GM10248 (cell line): ENCODE data around the gene FAM216B.

Experiments used
- CTCF ChIA-PET: fragments of 300-600 bp; sonication (Branson Sonifier 250); formaldehyde crosslinking; extraction: SDS; loops from one replicate; lab custom pipeline; 2021; ENCODE audit warnings: antibody characterized with exemption; lab: Yijun Ruan, JAX
- POLR2A ChIA-PET: fragments of 350-650 bp; sonication (Branson Sonifier 250); formaldehyde crosslinking; extraction: SDS; loops from one replicate; lab custom pipeline; 2020; ENCODE audit warnings: antibody characterized with exemption; lab: Yijun Ruan, JAX
- DNase-seq: peaks from one replicate; pipeline ENCODE4 v3.0.0; 2012; ENCODE audit errors: extremely low spot score
- TF ChIP-seq, protein P1 (sequence below): IDR thresholded peaks from 2 replicates; pipeline ENCODE4 v1.5.1; 2012; ENCODE audit warnings: mild to moderate bottlenecking, low read depth; ENCODE audit errors: extremely low read depth, missing control alignments, control extremely low read depth

FAM216B gene

DNA sequence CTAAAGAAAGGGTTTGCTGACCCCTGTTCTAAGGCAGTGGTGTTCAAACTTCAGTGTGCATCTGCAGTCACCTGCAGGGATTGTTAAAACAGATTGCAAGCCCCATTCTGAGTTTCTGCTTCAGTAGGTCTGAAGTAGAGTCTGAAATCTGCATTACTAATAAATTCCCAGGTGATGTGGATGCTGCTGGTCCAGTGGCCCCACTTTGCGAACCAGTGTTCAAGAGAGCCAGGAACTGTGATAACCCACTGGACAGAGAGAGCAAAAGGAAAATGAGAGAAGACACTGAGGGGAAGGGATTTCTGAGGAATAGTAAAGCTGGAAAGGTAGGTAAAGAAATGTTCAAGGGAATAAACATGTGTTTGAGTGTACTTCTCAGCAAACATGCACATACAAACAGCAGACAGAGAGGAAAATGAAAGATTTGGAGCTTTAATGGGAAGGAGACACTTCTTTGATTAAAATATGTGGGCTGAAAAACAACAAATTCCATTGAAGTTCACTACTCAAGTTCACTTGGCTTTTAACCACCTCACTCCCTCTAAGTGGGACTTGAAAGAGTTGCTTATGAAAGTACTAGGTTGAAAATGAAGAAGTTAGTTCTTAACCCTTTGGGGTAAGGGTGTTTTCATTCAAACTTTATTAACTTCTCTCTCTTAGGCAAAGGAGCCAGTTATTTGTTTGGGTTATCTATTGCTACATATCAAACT lies 26.4 kb upstream of the FAM216B start:
- DNase-seq: no peak
- CTCF ChIA-PET: interaction anchor here (1.0 kb wide), 2 partner anchors 10 to 50 kb away, joined by 3 read pairs; no protein-coding TSS in a partner anchor
- TF ChIP-seq, protein P1, sequence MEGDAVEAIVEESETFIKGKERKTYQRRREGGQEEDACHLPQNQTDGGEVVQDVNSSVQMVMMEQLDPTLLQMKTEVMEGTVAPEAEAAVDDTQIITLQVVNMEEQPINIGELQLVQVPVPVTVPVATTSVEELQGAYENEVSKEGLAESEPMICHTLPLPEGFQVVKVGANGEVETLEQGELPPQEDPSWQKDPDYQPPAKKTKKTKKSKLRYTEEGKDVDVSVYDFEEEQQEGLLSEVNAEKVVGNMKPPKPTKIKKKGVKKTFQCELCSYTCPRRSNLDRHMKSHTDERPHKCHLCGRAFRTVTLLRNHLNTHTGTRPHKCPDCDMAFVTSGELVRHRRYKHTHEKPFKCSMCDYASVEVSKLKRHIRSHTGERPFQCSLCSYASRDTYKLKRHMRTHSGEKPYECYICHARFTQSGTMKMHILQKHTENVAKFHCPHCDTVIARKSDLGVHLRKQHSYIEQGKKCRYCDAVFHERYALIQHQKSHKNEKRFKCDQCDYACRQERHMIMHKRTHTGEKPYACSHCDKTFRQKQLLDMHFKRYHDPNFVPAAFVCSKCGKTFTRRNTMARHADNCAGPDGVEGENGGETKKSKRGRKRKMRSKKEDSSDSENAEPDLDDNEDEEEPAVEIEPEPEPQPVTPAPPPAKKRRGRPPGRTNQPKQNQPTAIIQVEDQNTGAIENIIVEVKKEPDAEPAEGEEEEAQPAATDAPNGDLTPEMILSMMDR: no peak
- POLR2A ChIA-PET: no interaction called here

DNA sequence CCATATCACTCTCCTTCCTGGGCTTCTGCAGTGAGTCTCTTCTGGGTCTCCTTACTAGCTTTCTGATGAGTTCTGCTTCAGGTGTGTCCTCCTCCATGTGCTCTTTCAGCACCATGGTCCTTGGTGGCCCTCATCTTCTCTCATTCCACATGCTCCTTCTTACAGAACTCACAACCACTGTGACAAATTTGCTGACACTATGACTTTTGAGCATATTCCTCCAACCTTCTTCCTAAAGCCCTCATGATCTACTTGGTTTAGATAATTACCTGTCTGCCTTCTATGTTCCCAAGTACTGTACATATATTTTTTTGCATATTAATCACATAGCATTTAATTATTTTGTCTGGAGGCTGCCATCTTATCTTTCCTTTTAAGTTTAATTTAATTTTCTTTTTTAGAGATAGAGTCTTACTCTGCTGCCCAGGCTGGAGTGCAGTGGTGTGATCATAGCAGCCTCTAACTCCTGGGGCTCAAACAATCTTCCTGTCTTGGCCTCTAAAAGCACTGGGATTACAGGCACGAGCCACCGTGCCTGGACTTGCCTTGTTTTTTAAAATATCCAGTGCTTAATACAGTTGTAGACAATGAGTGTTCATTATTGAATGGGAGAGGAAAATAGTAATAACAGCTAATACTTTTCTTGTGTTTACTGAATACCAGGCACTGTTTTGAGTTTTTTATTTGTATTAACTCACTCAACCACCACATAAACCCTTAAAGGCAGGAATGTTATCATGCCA lies 23.5 kb upstream of the FAM216B start:
- no peak for DNase-seq
- ChIA-PET CTCF (no interaction called here), POLR2A (no interaction called here)
- TF ChIP-seq, protein P1: no peak

DNA sequence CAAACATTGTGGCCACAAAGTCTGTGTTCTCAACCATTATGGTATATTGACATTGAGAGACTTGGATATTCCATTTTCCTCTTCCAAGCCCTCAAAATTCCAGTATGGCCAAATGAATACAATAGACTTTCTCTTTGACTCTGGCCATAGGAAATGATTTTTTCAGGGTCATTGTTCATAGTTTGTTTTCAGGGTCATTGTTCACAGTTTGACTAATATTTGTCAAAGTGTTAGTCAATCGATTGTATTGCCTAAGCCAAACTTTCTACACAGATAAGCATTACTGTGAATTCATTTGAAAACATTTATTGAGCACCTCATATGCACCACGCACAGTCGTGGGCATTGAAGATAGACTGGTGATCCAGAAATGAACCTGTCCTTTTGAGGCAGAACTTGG lies 22.9 kb upstream of the FAM216B start:
- ChIA-PET CTCF (no interaction called here), POLR2A (no interaction called here)
- DNase-seq: no peak
- TF ChIP-seq, protein P1: no peak

DNA sequence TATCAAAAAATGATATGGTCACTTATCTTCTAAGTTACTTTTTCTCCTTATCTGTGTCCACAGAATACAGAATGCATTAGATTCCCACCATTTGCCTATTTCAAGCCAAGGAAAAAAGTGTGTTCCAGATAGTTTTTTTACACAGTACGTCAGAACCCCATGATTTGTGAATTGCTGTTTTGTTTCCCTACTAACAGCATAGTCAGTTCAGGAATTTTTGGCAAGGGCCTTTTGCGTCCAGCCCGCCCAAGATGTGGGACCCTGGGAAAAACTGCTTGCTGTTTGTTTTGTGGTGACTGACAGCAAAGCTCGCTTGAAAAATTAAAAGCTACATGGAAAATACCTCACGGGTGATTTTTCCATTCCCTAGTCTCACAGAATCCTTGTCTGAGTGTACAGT lies 20.4 kb upstream of the FAM216B start:
- DNase-seq: no peak
- ChIA-PET POLR2A (no interaction called here), CTCF (no interaction called here)
- TF ChIP-seq, protein P1: no peak

DNA sequence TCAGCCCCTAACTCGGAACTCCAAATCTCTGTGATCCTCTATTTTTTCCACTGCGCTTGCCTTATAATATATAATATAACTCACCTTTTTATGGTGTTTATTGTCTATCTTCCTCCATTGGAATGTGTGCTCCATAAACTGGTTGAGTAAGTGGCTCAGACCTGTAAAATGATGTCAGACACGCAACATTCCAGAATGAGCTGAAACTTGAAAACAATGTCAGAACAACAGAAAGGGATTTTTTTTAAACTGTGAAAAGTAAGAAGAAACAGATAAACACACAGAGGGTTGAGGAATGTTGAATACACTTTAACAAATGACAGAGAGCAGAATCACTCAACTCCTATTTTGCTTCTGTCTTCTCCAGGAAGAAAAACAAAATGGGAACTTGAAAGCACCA lies 19.1 kb upstream of the FAM216B start:
- ChIA-PET POLR2A (no interaction called here), CTCF (interaction anchor here (1.4 kb wide), 1 partner anchor 168 kb away, joined by 3 read pairs; no protein-coding TSS in a partner anchor)
- TF ChIP-seq, protein P1: no peak
- DNase-seq: no peak

DNA sequence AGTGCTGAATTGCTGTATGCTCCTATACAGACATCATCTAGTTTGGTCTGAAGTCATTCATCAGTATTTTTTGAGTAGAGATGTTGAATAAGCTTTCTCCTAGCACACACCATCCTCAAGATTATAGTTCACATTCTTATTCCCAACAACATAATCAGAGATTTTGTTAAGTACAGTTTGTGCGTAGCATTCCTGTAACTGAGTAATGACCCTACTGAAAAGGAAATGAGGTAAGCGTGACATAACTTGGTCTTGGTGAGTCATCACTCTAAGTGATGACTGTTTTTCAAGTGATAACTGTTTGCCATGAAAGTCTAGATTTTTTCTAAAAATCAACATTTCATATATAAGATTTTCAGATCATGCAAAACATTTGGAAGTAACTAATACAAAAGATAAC lies 18.5 kb upstream of the FAM216B start:
- POLR2A ChIA-PET: no interaction called here
- CTCF ChIA-PET: interaction anchor here (1.4 kb wide), 1 partner anchor 169 kb away, joined by 3 read pairs; no protein-coding TSS in a partner anchor
- TF ChIP-seq, protein P1: no peak
- no peak for DNase-seq
